ENCODE data around the gene ZFR. TPM values are rescaled to one million over a fixed set of nuclear protein-coding genes. Genes with fewer than 3 reads are reported as not detected.

ZFR gene
- total RNA-seq = 48.1 and 81.5 TPM in 2 replicates

DNA sequence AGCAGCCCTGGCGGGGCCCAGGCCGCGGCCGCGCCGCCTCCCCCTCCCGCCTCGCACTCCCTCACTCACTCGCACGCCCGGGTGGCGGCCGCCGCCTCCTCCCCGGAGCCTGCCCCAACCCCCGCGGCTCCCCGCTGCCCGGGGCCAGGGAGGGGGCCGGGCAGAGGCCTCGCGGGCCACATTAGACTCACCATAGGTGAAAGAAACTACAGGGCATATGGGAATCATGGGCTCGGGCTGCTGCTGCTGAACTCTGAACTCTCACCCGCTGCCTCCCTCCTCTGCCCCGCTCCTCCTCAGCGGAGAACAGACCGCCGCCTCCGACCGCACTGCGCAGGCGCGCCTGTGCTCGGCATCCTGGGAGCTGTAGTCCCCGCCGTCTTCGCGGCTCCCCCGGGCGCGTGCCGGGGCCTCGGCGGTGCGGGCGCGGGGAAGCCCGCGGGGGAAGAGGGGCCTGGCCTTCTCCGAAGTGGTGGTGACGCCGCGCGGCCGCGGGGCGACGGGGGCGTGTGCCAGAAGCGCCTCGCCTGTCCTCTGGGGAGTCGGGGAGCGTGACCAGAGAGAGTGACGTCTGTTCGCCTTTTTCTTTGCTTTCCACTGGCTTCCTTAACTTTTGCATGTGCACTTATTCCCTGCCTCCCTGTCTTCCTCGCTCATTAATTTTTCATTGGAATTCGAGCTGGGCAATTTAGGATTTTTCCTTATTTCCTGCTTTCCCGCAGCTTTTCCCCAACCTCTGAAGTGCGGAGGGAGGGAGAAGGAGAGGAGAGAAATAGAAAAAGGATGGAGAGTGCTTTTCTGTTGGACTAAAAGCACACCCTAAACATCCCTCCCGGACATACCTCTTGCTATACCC, at the start of gene ZFR:
Gene ZFR, minus strand, starts transcription at position 310 of the 856 bp plus-strand sequence. Its CDS starts 82 bp downstream, at position 228.

DNA sequence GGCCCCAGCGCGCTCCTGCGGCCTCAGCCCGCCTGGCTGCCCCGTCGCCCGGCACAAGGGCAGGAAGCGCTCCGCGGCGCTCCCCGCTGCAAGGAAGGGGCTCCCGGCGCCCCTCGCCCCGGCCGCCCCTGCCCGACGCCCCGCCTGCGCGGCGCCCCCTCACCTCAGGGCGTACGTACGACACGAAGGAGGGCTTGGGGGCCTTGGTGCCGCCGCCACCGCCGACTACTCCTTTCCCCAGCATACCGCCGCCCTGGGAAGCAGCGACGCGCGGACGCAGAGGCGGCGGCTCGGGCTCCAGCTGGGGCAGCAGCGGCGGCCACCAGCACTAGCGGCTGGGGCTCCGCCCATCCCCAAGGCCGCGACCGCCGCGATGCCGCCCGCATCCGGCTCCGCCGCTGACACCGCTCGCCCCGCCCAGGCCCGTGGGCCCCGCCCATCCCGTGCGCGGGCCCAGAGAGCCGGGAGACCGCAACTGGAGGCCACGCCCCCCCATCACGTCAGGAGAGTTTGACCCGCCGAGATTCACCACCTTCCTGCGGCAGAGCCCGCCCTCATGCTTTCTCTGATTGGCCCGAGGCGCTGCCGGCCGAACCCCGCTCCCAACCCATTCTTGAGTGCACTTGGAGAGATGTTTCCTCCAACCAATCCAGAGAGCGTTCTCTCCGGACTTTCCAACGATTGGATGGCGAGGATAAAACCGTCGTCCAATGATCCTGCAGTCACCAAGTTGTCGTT, 131.8 kb downstream of the ZFR start, which contains the start of gene MTMR12:
Gene MTMR12, minus strand, starts transcription at position 345 of the 738 bp plus-strand sequence. Its CDS starts 101 bp downstream, at position 244.

Other genes starting within 250 kb of the ZFR start
- gene MTMR12, start 131.8 kb downstream of the ZFR start, total RNA-seq = 9.5 and 14.4 TPM in 2 replicates
- gene SUB1, start 140.8 kb upstream of the ZFR start, total RNA-seq = 261 and 301 TPM in 2 replicates

Data from myometrial cell (primary cell).